Measurements from ENCODE around the gene YEATS2.

GRCh38 chr3:183801601-183802000, 104.0 kb downstream of the YEATS2 start:
- TF ChIP-seq MAX (IDR thresholded peaks at IDR 0.05; ENCODE audit: insufficient read depth, insufficient read length) (no peak), CTCF (IDR thresholded peaks at IDR 0.05; ENCODE audit: extremely low read depth in 1 of 2, insufficient read depth in 1 of 2, low read depth in 1 of 2, low read length in 2 of 2) (no peak), MYC (IDR thresholded peaks at IDR 0.05; ENCODE audit: low read depth, low read length) (no peak), POLR2AphosphoS5 (IDR thresholded peaks at IDR 0.05; ENCODE audit: insufficient read depth, low read depth, low read length) (no peak), POLR2A (IDR thresholded peaks at IDR 0.05; ENCODE audit: low read depth, low read length) (no peak), EZH2 (IDR thresholded peaks at IDR 0.05; ENCODE audit: borderline replicate concordance, low read depth, low read length, severe bottlenecking) (no peak)
